Measurements from ENCODE around the gene SORBS2.
A peak's percentile ranks its signal among the peaks of the same experiment; 100 is the strongest.

Gene SORBS2

DNA sequence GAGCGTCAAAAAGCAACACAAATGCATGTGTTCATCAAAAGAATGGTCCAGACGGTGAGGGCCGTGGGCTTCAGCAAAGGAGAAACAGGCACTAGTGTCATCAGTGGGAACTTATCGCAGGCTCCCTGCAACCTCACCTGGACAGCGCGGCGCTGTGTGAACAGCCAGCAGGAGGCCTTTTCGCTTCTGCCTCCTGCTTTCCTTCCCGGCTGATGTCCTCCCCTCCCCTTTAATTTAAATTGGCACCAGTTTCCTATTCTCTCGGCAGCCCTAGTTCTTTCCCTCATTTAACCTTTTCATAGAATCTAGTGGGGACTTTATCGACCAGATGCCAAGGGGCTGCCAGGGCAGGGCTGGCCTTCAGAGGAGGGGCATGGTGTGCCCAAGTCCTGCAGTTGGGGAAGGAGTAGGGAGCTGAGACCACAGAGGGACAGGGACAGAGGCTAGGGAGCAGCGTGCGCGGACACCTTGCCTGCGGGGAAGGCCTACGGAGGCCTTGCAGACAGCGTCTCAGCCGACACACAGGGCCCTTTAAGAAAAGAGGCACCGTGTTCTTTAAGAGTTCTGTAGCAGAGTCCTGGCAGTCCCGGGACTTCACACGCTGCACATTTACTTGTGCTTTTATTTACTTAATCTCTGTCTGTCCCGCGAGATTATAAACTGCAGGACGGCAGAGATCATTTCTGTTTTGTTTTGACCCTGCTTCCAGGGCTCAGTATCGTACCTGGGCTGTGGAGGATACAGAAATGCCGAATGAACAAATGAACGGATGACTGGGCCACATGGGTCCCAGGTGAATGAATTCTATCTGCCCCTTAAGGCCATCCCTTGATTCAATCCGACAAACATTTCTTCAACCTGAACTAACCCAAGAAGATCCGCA, 8.4 kb upstream of the SORBS2 start:
- Histone ChIP-seq H3K27me3 (ENCODE audit: insufficient read depth, low read depth) (no peaks in the 10 kb centered on the region), H3K4me2 (no peak overlapping the region), H4K20me1 (ENCODE audit: insufficient read depth) (no peaks in the 10 kb centered on the region), H3K79me2 (ENCODE audit: insufficient read depth, low read depth) (no peaks in the 10 kb centered on the region), H2AFZ (ENCODE audit: low read depth) (no peak overlapping the region), H3K4me1 (ENCODE audit: low read depth, poor library complexity, severe bottlenecking) (peaks cover 24% of the 10 kb centered on the region), H3K36me3 (ENCODE audit: insufficient read depth) (no peaks in the 10 kb centered on the region), H3K4me3 (IDR thresholded peaks at IDR 0.05; ENCODE audit: insufficient read depth, low read depth, low read length) (no peak overlapping the region), H3K9ac (no peak overlapping the region), H3K27ac (no peak overlapping the region)
- TF ChIP-seq, protein P1, sequence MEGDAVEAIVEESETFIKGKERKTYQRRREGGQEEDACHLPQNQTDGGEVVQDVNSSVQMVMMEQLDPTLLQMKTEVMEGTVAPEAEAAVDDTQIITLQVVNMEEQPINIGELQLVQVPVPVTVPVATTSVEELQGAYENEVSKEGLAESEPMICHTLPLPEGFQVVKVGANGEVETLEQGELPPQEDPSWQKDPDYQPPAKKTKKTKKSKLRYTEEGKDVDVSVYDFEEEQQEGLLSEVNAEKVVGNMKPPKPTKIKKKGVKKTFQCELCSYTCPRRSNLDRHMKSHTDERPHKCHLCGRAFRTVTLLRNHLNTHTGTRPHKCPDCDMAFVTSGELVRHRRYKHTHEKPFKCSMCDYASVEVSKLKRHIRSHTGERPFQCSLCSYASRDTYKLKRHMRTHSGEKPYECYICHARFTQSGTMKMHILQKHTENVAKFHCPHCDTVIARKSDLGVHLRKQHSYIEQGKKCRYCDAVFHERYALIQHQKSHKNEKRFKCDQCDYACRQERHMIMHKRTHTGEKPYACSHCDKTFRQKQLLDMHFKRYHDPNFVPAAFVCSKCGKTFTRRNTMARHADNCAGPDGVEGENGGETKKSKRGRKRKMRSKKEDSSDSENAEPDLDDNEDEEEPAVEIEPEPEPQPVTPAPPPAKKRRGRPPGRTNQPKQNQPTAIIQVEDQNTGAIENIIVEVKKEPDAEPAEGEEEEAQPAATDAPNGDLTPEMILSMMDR (conservative IDR thresholded peaks at IDR 0.05; ENCODE audit: low read depth, low read length), result no peak

DNA sequence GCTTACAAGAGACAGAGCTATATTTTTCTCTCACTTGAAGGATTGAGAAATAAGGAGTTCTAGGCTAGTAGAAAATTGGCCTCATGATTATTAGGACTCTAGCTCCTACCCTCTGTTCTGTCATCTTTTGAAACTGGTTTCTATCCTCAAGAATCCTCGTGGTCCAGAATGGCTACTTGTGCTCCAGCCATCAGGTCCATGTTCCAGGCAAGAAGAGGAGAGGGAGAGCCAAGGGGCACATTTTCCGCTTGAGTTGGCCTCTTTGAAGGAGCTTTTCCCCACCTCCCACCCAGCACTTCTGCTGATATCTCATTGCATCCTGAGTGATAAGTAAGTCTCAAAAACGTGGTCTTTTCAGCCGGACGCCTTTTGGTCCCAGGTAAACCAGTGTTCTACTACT, 7.2 kb upstream of the SORBS2 start:
- no peaks in the 10 kb centered on the region for H4K20me1 ChIP-seq (ENCODE audit: insufficient read depth)
- no peak overlapping the region for H2AFZ ChIP-seq (ENCODE audit: low read depth)
- TF ChIP-seq, protein P1 (conservative IDR thresholded peaks at IDR 0.05; ENCODE audit: low read depth, low read length), result no peak
- no peaks in the 10 kb centered on the region for H3K36me3 ChIP-seq (ENCODE audit: insufficient read depth)
- H3K9ac ChIP-seq, result no peak overlapping the region
- H3K27me3 ChIP-seq (ENCODE audit: insufficient read depth, low read depth), result no peaks in the 10 kb centered on the region
- no peaks in the 10 kb centered on the region for H3K79me2 ChIP-seq (ENCODE audit: insufficient read depth, low read depth)
- H3K4me1 ChIP-seq (ENCODE audit: low read depth, poor library complexity, severe bottlenecking), result peaks cover 17% of the 10 kb centered on the region
- H3K4me2 ChIP-seq, result no peak overlapping the region
- H3K27ac ChIP-seq, result no peak overlapping the region
- H3K4me3 ChIP-seq (IDR thresholded peaks at IDR 0.05; ENCODE audit: insufficient read depth, low read depth, low read length), result no peak overlapping the region

DNA sequence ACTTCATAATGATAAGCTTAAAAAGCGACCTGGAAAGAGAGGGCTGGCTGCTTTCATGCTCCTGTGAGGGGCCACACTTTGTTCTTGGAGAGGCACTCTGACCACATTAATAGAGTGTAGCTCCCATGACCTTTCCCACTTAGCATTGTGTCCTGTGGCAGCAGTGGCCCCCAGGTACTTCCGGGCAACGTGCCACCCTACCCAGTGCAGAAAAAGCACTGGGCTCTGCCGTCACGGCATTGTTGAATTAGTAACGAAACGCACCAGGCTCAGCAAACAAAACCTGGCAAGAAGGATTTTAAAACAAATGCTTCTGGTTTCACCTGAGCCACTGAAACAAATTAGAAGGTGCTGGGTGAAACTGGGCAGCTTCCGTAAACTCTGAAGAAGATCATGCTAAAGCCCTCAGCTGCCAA, 5.4 kb upstream of the SORBS2 start:
- Histone ChIP-seq H4K20me1 (ENCODE audit: insufficient read depth) (no peaks in the 10 kb centered on the region), H2AFZ (ENCODE audit: low read depth) (peak overlapping the region; percentile 17; the same call in 1 of the 2 replicates), H3K9ac (no peak overlapping the region), H3K4me2 (peak overlapping the region; percentile 53), H3K27ac (peak overlapping the region; percentile 22; the same call in 1 of the 2 replicates), H3K36me3 (ENCODE audit: insufficient read depth) (no peaks in the 10 kb centered on the region), H3K79me2 (ENCODE audit: insufficient read depth, low read depth) (no peaks in the 10 kb centered on the region), H3K4me3 (IDR thresholded peaks at IDR 0.05; ENCODE audit: insufficient read depth, low read depth, low read length) (no peak overlapping the region), H3K4me1 (ENCODE audit: low read depth, poor library complexity, severe bottlenecking) (peaks cover 17% of the 10 kb centered on the region), H3K27me3 (ENCODE audit: insufficient read depth, low read depth) (no peaks in the 10 kb centered on the region)
- TF ChIP-seq, protein P1 (conservative IDR thresholded peaks at IDR 0.05; ENCODE audit: low read depth, low read length), result no peak

- Histone ChIP-seq H2AFZ (ENCODE audit: low read depth) (no peak overlapping the region), H3K4me2 (no peak overlapping the region)
- TF ChIP-seq, protein P1 (conservative IDR thresholded peaks at IDR 0.05; ENCODE audit: low read depth, low read length), result no peak
These were observed 1.1 kb upstream of the SORBS2 start for GRCh38 chr4:185813133-185813532.

More at GRCh38 chr4:185813133-185813532, 1.1 kb upstream of the SORBS2 start:
- Histone ChIP-seq H3K79me2 (ENCODE audit: insufficient read depth, low read depth) (no peaks in the 10 kb centered on the region), H3K27ac (no peak overlapping the region), H3K4me1 (ENCODE audit: low read depth, poor library complexity, severe bottlenecking) (peaks cover 17% of the 10 kb centered on the region), H3K36me3 (ENCODE audit: insufficient read depth) (no peaks in the 10 kb centered on the region), H3K4me3 (IDR thresholded peaks at IDR 0.05; ENCODE audit: insufficient read depth, low read depth, low read length) (no peak overlapping the region), H3K27me3 (ENCODE audit: insufficient read depth, low read depth) (no peaks in the 10 kb centered on the region), H3K9ac (no peak overlapping the region), H4K20me1 (ENCODE audit: insufficient read depth) (no peaks in the 10 kb centered on the region)

Measured in KMS-11 (cell line).